Fibroblast of peridontal ligament (primary cell): ENCODE data around the gene ZNF783.
A peak's percentile ranks its signal among the peaks of the same experiment; 100 is the strongest.
"Not testable (repeated sequence)": the region's sequence is repeated elsewhere in the genome, so short reads cannot be mapped to it uniquely, and the experiment has no call there.

Source experiments
- DNase-seq: peaks from one replicate; pipeline ENCODE4 v3.0.0-alpha.2; 2010; ENCODE audit errors: extremely low read depth

ZNF783 gene

DNA sequence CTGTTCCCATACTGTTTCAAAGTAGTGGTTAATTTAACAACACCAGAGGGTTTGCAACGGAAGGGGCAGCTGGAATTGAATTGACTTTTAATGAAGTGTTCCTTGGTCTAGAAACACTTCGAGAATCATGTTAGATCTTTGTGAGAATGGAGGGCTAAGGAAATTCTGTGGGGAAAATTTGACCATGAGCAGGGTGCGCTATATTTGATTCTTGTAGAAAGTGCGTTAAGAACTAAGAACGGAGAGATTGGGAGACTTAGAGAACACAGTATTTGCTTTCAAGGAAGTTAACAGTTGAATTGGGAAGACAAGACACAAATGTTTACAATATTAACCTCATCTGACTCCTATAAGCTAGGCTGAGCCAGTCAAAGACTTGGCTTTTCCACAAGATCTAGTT lies 21.4 kb upstream of the ZNF783 start:
- DNase-seq = no peak

DNA sequence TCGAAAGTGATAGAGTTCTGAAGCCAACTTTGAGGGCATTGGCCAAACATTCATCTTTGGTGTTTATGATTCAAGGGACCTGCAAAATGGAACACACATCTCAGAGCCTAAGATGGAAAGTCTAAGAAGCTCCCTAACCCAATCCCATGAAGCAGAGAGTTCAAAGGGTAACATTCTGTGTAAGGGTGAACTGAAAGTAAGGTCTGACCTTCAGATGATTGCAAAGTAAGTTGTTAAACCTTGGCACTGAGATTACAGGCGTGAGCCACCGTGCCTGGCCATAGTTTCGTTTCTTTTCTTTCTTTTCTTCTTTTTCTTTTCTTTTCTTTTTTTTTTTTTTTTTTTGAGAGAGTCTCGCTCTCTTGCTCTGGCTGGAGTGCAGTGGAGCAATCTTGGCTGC lies 20.3 kb upstream of the ZNF783 start:
- no peak for DNase-seq

DNA sequence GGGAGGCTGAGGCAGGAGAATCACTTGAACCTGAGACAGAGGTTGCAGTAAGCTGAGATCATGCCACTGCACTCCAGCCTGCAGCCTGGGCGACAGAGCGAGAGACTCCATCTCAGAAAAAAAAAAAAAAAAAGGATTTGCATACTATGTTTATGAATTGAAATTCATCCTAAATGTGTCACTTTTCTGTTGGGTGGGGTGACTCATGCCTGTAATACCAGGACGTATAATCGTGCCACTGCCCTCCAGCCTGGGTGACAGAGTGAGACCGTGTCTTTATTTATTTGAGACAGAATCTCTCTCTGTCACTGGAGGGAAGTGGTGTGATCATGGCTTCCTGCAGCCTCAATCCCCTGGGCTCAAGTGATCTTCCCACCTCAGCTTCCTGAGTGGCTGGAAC lies 16.8 kb upstream of the ZNF783 start:
- no peak for DNase-seq

DNA sequence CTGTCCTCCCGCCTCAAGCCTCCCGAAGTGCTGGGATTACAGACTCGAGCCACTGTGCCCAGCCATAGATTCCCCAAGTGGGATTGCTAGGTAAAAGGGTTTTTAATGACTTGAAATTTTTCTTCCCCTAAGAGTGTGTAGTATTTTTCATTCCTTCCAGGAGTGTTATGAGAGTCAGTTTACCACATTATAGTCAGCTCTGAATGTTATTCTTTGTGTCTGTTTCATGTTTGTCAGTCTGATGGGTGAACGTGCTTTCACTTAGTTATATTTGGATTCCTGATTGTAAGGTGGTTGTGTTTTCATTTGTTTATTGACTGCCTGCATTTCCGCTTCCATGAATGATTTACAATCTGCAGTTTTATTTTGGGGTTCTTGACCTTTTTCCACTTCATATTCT lies 16.3 kb upstream of the ZNF783 start:
- DNase-seq = no peak

DNA sequence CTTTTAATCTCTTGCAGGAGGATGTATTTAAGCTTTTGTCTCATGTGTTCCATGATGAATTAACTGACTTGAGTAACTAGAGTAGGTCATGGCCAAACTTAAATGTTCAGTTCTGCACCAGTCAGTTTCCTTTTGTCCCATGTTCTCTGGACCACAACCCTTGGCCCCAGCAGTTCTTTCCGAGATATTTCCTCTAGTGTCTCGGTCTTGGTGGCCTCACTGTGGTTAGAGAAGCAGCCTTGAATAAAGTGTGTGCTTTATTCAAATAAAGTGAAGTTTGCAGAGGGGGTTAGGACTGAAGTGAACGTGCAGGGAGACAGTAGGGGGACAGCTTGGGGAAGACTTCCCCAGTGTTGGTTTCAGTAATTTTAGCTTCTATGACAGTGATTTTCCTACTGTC lies 13.2 kb upstream of the ZNF783 start:
- no peak for DNase-seq

DNA sequence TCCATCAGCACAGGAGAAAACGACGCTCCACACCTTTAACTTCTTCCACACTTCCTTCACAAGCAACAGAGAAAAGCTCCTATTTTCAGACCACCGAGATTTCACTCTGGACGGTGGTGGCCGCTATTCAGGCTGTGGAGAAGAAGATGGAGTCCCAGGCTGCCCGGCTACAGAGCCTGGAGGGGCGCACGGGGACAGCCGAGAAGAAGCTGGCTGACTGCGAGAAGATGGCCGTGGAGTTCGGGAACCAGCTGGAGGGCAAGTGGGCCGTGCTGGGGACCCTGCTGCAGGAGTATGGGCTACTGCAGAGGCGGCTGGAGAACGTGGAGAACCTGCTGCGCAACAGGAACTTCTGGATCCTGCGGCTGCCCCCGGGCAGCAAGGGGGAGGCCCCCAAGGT lies 11.8 kb upstream of the ZNF783 start:
- DNase-seq = not testable (repeated sequence)

DNA sequence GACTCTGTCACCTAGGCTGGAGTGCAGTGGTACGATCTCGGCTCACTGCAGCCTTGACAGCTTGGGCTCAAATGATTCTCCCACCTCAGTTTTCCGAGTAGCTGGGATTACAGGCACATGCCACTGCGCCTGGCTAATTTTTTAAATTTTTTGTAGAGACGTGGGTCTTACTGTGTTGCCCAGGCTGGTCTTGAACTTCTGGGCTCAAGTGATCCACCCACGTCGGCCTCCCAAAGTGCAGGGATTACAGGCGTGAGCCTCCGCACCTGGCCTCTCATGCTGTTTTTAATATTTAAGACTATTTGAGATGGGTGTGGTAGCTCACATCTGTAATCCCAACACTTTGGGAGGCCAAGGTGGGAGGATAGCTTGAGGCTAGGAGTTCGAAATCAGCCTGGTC lies 10.5 kb upstream of the ZNF783 start:
- DNase-seq = not testable (repeated sequence)

DNA sequence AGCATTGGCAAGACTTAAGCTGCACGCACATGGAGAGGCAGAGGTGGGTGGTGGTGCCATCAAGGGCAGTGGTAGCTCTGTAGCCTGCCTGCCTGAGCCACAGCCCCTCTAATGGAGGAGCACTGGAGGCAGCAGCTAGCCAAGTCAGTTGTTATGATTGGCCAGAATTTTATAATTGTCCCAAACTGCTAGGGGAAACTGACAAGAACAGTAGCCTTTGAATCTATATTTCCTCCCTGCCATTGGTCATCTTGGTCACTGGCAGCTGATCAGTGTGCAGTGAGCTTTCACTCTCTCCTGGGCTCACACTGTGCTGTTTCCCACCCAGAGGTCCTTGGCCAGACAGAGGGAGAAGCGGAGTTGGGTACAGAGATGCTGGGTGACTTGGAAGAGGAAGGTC lies 9.6 kb upstream of the ZNF783 start:
- no peak for DNase-seq

DNA sequence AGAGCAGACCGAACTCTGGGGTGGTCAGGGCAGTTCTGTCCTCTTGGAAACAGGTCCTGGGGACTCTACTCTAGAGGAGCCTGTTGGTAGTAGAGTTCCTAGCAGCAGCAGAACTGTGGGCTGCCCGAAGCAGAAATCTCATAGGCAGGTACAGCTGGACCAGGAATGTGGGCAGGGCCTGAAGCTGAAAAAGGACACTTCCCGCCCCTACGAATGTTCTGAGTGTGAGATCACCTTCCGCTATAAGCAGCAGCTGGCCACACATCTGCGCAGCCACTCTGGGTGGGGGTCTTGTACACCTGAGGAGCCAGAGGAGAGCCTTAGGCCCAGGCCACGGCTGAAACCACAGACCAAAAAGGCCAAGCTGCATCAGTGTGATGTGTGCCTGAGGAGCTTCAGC lies 8.3 kb upstream of the ZNF783 start:
- DNase-seq = no peak

DNA sequence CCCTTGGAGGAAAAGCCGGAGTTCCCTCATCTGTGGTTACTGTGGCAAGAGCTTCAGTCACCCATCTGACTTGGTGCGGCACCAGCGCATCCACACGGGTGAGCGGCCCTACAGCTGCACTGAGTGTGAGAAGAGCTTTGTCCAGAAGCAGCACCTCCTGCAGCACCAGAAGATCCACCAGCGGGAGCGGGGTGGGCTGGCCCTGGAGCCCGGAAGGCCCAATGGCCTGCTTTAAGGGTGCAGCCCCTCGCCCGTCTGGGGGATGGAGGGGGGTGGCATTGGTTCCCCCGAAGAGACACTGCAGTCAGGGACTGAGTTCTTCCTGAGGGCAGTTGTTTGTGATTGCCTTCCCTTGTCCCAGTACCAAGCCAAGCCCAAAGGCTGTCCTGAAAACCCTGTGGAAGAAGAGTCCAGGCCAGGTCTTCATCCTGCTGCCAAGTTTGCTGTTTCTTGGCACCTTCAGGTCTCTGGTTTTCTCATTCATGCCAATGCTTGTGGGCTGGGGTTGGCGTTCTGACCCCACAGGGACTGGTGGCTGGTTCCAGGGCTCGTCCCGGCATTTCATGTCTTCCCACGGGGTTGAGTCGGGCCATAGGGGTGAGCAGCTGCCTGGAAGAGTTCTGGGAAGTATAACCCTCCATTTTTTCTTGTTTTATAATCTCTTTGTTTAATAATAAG lies 7.7 kb upstream of the ZNF783 start:
- DNase-seq = no peak

DNA sequence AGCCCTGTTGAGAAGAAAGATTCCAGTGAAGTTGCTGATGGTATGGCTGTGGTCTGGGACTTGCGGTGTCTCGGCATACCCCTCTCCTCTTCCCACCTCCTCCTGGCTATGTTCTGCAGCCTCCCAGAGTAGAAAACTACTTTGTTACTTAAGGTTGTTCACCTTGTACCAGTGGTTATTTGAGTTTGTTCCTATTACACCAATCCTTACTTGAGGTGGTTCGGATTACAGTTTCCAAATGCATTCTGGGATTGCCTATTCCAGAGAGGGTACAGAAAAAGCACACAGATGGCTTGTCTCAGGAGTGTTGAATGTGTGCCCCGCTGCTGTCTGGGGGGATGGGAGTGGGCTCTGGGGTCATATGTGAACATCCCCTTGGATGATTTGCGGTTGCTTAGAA lies 6.8 kb upstream of the ZNF783 start:
- DNase-seq = no peak

DNA sequence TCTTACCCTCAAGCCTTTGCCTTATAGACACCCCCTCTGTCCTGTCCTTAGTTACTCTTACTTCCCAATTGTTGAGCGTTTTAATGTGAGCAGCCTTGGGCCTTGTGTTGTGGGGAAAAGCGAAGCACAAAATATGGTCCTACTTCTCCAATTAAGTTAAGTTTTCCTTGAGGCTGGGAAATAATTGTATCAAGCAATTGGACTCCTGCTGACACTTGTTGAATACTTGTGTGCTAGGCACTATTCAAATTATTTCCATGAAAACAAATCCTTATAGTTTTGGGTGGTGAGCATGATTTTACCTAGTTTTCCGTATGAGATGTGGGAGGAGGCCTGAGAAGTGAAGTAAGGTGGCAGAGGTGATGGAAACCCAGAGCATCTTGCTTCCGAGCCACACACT lies 5.4 kb upstream of the ZNF783 start:
- no peak for DNase-seq

DNA sequence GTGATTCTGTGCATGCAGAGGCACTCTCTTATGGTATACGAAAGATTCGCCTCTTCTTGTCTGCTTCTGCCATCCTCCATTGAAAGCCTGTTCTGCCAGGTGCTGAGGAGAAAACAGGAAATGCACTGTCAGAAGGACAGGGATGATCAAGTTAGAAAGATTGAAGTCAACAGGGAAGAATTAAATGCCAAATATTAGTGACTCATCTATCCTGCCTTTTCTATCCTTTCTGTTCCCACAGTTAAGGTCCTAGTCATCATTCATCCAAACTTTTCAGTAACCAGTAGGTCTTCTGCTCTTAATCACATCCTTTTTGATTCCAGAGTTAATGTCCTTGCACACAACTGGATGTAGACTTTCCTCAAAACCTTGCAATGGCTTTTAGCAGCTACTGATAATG lies 4.8 kb upstream of the ZNF783 start:
- no peak for DNase-seq

DNA sequence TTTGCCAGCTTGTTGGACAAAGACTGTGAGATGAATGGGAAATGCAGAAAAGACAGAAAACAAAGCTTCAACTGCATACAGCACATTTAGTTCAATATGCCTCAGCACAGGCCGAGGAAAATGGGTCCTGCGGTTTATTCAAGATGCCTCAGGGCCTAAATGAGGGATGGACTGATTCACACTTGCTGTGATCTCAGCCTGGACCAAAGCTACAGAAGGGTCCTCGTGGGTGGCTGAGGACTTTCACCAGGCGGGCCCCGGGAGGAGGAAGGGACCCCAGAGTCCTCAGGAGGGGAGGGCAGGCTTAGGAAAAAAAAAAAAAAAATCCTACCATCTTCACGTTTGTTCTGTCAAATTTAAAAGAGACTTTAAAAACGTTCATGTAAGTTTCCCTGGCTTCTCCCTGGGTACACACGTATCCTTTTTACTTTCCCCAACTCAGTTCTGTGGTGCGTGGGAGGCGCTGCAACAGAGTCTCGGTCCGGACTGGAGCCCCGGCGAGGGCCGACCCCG lies 624 bp upstream of the ZNF783 start:
- peak; percentile 49 for DNase-seq

DNA sequence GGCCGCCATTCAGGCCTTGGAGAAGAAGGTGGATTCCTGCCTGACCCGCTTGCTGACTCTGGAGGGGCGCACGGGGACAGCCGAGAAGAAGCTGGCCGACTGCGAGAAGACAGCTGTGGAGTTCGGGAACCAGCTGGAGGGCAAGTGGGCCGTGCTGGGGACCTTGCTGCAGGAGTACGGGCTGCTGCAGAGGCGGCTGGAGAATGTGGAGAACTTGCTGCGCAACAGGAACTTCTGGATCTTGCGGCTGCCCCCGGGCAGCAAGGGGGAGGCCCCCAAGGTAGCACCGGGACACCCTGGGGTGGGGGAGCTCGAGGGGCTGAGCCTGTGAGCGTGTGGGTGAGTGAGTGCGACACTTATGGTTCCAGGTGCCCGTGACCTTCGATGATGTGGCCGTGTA lies 4.5 kb downstream of the ZNF783 start:
- DNase-seq = no peak

DNA sequence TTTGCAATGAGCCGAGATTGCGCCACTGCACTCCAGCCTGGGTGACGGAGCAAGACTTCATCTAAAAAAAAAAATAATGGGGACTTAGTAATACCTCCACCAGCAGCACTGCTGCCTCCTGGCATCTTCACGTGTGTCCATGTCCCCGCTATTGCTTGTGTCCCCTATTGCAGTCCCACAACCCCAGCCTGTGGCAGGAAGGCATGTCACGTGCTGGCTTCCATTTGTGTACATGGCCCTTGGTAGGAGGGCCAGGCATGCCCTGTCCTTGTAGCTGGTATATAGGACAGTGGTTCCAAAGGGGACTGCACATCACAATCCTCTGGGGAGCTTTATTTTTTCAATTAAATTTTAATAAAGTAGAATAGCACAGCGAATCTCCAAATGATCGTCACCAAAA lies 5.7 kb downstream of the ZNF783 start:
- no peak for DNase-seq

DNA sequence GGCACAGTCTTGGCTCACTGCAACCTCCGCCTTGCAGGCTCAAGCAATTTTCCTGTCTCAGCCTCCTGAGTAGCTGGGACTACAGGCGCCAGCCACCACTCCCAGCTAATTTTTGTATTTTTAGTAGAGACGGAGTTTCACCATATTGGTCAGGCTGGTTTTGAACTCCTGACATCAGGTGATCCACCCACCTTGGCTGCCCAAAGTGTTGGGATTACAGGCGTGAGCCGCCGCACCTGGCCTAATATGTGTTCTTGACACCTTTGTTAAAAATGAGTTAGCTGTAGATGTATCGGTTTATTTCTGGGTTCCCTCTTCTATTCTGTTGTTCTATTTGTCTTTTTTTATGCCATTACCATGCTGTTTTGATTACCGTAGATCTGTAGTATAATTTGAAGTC lies 12.4 kb downstream of the ZNF783 start:
- not testable (repeated sequence) for DNase-seq

DNA sequence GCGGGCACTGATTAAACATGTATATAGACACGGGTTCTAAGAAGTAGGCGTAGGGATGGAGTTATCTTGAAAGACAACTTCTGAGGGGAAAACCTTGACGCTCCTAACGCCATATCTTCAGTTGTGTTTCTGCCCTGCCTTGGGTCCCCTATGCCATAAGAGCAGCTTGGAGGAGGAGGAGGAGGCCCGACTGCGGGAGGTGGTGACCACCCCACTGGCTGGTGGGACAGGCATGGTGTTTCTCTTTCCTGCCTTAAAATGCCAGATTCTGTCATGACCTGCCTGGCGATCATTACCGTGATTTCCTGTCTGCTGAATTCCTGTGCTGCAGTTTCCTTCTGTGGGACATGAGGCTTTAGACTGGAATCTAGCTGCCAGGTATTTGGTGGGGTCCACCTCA lies 15.9 kb downstream of the ZNF783 start:
- no peak for DNase-seq

DNA sequence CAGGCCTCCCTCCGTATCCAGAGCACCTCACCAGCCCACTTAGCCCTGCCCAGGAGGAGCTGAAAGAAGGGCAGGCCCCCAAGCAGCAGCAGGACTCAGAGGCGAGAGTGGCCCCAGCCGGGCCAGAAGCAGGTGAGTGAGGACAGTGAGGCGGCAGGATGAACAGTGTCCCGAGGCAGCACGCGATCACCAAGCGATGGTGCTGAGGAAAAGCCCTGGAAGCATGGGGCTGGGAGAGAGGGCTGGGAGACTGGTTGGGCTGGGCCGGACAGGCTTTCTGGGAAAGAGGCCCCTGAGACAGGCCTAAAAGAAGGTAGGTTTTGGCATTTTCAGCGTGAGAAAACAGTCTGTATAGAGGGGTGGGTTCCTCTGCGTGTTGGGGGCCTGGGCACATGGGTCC lies 16.4 kb downstream of the ZNF783 start:
- no peak for DNase-seq

DNA sequence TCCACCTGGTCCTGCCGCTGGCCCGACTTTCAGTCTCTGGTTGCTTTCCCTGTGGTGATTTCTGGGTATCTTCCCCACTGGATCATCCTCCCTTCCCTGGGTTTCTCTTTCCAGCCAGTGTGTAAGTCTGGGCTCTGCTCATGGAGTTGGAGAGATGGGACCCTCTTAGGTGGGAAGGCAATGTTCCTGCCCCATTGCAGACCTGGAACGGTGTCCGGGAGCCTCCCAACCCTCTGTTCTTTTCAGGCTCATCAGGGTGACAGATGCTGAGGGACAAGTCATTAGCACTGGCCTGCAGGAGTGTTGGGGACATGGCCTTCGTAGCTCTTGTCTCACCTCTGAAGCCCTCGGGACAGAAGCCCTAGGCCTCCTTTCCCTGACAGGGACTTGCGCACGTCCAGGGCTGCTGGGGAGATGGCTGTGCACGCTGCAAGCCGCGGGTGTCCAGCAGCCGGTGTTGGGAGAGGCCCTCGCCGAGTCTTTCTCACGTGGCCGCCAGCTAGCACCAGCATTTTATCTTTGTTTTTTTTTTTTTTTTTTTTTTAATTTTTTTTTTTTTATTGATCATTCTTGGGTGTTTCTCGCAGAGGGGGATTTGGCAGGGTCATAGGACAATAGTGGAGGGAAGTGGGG lies 17.2 kb downstream of the ZNF783 start:
- no peak for DNase-seq

DNA sequence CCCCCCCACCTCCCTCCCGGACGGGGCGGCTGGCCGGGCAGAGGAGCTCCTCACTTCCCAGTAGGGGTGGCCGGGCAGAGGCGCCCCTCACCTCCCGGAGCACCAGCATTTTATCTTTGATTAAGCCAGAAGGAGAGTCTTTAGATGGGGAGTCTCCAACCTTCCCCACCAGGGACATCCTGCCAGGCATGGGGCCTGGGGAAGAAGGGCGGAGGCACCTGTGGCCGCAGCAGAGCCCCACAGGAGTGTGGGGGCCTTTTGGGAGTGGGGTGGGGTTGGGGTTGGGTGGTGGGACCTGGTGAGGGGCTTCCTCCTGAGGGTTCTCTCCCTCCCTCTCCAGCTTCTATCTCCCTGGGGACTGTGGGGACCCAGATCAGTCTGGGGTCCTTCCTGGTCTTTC lies 18.2 kb downstream of the ZNF783 start:
- no peak for DNase-seq

DNA sequence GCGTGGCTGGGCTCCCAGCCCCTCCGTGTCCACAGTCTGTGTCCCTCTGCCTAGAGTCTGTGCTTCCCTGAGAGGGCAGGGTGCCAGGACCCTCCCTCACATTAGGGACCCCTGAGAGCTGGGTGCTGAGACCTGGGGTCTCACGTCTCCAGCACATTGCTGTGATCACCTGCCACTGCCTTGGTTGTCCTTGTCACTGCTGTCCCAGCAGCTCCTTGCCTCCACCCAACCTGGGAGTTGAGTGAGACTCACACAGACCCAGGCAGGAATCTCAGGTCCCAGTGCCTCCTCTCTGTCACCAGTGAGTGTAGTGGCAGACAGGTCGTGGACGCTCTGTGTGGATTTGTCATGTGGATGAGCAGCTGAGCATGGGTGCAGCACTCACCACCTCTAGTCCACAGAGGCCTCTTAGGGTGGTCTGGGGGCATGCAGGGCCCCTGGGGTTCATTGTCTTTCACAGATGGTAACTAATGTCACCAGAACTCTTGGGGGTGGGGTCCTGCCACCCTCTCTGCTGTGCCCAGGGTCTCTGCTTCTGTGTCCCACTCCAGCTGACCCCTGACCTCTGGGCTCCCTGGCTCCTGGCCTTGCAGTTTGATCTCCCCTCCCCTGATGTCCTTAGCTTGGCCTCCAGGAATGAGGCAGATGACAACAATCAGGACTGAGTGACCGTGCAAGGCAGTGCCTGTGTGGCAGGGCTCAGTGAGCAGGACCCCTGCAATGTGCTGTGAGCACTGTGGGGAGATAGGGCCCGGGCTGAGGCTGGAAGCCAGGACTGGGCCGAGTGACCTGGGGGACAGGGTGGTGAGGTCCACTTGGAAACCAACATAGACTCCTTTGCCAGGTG lies 18.9 kb downstream of the ZNF783 start:
- no peak for DNase-seq
